ENCODE data around the gene ZSCAN22.

GRCh38 chr19:58319241-58319640 lies 7.6 kb upstream of the ZSCAN22 start:
- TF ChIP-seq POLR2A (IDR thresholded peaks at IDR 0.05; ENCODE audit: low read length), result no peak
- no peak for TF ChIP-seq GATA1 (IDR thresholded peaks at IDR 0.05; ENCODE audit: low read depth, low read length)

Data from erythroblast (primary cell).